Right lobe of liver (tissue), 4 donors: ENCODE results near the gene RPL29.

Source experiments
- POLR2A ChIP-seq: fragments of 450-650 bp; IDR thresholded peaks from one replicate; pipeline ENCODE4 v1.6.1; 2017; ENCODE audit warnings: antibody characterized with exemption, mild to moderate bottlenecking
- TF ChIP-seq, protein P1 (sequence below), 4 donors: fragments of 200-600 bp in 3 of 4; fragments of 450-650 bp in 1 of 4; IDR thresholded peaks; one replicate each; pipeline versions ENCODE4 v1.5.1 to v1.8.0; 2016 to 2022; ENCODE audit warnings: antibody characterized with exemption in 4 of 4, mild to moderate bottlenecking in 2 of 4
- donor health status: DM: no; HTN: no; CAD: no.
- donor health status: DM: no; HTN: no; CAD: no.
- donor health status: DM: no; HTN: yes; CAD: no.

DNA sequence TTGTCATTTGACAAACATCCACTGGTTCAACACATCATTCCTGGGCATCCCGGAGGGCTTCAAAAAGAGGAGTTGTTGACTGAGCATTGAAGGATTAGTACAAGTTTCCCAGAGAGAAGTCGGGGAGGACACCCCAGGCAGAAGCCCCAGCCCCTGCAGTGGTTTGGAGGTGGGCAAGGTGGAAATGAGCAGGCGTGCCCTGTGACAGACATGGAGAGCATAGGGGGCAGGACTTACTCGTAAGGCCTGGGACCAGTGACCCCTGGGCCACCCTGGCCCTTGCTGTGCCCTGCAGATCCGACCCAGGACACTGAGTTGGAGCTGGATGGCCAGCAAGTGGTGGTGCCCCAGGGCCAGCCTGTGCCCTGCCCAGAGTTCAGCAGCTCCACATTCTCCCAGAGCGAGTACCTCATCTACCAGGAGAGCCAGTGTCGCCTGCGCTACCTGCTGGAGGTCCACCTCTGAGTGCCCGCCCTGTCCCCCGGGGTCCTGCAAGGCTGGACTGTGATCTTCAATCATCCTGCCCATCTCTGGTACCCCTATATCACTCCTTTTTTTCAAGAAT is 47.6 kb downstream of the RPL29 start:
- TF ChIP-seq, protein P1, sequence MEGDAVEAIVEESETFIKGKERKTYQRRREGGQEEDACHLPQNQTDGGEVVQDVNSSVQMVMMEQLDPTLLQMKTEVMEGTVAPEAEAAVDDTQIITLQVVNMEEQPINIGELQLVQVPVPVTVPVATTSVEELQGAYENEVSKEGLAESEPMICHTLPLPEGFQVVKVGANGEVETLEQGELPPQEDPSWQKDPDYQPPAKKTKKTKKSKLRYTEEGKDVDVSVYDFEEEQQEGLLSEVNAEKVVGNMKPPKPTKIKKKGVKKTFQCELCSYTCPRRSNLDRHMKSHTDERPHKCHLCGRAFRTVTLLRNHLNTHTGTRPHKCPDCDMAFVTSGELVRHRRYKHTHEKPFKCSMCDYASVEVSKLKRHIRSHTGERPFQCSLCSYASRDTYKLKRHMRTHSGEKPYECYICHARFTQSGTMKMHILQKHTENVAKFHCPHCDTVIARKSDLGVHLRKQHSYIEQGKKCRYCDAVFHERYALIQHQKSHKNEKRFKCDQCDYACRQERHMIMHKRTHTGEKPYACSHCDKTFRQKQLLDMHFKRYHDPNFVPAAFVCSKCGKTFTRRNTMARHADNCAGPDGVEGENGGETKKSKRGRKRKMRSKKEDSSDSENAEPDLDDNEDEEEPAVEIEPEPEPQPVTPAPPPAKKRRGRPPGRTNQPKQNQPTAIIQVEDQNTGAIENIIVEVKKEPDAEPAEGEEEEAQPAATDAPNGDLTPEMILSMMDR (IDR thresholded peaks at IDR 0.05): no peak
- TF ChIP-seq POLR2A: no peak
